Right atrium auricular region (tissue), 2 donors: Measurements from ENCODE around the gene JPH3. TPM values are rescaled to one million over a fixed set of nuclear protein-coding genes. Genes with fewer than 3 reads are reported as not detected.

Source experiments
- DNase-seq: peaks from one replicate; pipeline ENCODE4 v3.0.0-alpha.2; 2019; ENCODE audit warnings: low spot score
- H3K27ac ChIP-seq, 2 donors: fragments of 200-600 bp; sonication (generic); 1 replicate in 1 of 2; 2 replicates in 1 of 2; pipeline ENCODE4 v1.5.1; 2016 to 2019
- H3K27me3 ChIP-seq, 2 donors: fragments of 200-600 bp; sonication (generic); one replicate each; pipeline versions ENCODE4 v1.5.1 to v1.6.0; 2017 to 2019
- H3K36me3 ChIP-seq: fragments of 200-600 bp; sonication (generic); one replicate; pipeline ENCODE4 v1.5.1; 2016
- H3K4me1 ChIP-seq, 2 donors: fragments of 200-600 bp; sonication (generic); one replicate each; pipeline versions ENCODE4 v1.5.1 to v1.6.0; 2017 to 2019
- H3K4me3 ChIP-seq, 2 donors: fragments of 200-600 bp; sonication (generic); 1 replicate in 1 of 2; 2 replicates in 1 of 2; pipeline ENCODE4 v1.5.1; 2017 to 2019; ENCODE audit warnings: mild to moderate bottlenecking in 1 of 2, moderate library complexity in 1 of 2
- H3K9me3 ChIP-seq, 2 donors: fragments of 200-600 bp; sonication (generic); one replicate each; pipeline ENCODE4 v1.5.1; 2019
- total RNA-seq, 2 donors: library from RNA; depleted of rRNA; stranded (reverse); fragments of >200 nt; gene quantifications; one replicate each; pipeline ENCODE4 v1.1.0, GENCODE V29; 2016
- TF ChIP-seq, protein P1 (sequence below), 2 donors: fragments of 200-600 bp; sonication (generic); IDR thresholded peaks; one replicate each; pipeline ENCODE4 v1.5.1; 2019; ENCODE audit warnings: antibody characterized with exemption in 2 of 2

Gene JPH3
- total RNA-seq, 2 donors from 2014 or later = 0.08 to 0.11 TPM

GRCh38 chr16:87558682-87559081 lies 43.6 kb upstream of the JPH3 start:
- H3K27me3 ChIP-seq = no peaks in the 10 kb centered on the region
- H3K36me3 ChIP-seq = no peaks in the 10 kb centered on the region
- no peak for DNase-seq
- H3K4me3 ChIP-seq = no peak overlapping the region
- H3K27ac ChIP-seq = no peak overlapping the region
- TF ChIP-seq, protein P1, sequence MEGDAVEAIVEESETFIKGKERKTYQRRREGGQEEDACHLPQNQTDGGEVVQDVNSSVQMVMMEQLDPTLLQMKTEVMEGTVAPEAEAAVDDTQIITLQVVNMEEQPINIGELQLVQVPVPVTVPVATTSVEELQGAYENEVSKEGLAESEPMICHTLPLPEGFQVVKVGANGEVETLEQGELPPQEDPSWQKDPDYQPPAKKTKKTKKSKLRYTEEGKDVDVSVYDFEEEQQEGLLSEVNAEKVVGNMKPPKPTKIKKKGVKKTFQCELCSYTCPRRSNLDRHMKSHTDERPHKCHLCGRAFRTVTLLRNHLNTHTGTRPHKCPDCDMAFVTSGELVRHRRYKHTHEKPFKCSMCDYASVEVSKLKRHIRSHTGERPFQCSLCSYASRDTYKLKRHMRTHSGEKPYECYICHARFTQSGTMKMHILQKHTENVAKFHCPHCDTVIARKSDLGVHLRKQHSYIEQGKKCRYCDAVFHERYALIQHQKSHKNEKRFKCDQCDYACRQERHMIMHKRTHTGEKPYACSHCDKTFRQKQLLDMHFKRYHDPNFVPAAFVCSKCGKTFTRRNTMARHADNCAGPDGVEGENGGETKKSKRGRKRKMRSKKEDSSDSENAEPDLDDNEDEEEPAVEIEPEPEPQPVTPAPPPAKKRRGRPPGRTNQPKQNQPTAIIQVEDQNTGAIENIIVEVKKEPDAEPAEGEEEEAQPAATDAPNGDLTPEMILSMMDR (IDR thresholded peaks at IDR 0.05) = no peak
- H3K9me3 ChIP-seq = no peaks in the 10 kb centered on the region
- peaks cover 0 to 12% of the 10 kb centered on the region in 2 donors for H3K4me1 ChIP-seq

- Histone ChIP-seq H3K4me3 (no peak overlapping the region), H3K36me3 (no peaks in the 10 kb centered on the region), H3K27me3 (no peaks in the 10 kb centered on the region), H3K9me3 (no peaks in the 10 kb centered on the region), H3K27ac (no peak overlapping the region), H3K4me1 (peaks cover 0 to 12% of the 10 kb centered on the region in 2 donors)
- DNase-seq = no peak
- TF ChIP-seq, protein P1 (IDR thresholded peaks at IDR 0.05) = no peak
Observed at GRCh38 chr16:87559945-87560344, 42.4 kb upstream of the JPH3 start.

DNA sequence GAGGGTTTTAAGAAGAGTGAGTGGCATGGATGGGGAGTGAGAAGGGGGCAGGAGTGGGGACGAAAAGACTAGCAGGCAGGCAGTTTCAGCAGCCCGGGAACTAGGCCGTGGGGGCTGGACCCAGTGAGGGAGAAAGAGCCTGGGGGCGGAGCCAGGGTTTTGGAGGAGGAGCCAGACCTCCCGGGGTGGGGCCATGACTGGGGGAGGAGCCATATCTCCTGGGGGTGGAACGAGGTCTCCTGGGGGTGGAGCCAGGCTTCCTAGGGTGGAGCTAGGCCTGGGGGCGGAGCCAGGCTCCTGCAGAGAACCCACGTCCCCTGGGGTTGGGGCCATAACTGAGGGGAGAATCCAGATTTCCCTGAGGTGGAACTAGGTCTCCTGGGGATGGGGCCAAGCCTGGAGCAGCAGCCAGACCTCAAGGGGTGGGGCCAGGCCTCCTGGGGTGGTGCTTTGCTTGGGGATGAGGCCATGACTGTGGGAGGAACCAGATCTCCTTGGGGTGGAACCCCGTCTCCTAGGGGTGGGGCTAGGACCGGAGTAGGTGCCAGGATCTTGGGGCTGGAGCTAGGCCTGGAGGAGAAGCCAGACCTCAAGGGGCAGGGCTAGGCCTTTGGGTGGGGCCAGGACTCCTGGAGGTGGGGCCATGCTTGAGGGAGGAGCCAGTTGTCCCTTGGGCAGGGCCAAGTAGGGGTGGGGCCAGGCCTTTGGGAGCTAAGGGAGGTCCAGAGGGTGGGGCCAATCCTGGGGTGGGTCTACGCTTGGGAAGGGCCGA lies 41.7 kb upstream of the JPH3 start:
- no peak overlapping the region for H3K27ac ChIP-seq
- no peaks in the 10 kb centered on the region for H3K36me3 ChIP-seq
- no peaks in the 10 kb centered on the region for H3K9me3 ChIP-seq
- H3K4me3 ChIP-seq = no peak overlapping the region
- TF ChIP-seq, protein P1 (IDR thresholded peaks at IDR 0.05) = no peak
- peaks cover 0 to 12% of the 10 kb centered on the region in 2 donors for H3K4me1 ChIP-seq
- DNase-seq = peak; percentile 64
- H3K27me3 ChIP-seq = no peaks in the 10 kb centered on the region

DNA sequence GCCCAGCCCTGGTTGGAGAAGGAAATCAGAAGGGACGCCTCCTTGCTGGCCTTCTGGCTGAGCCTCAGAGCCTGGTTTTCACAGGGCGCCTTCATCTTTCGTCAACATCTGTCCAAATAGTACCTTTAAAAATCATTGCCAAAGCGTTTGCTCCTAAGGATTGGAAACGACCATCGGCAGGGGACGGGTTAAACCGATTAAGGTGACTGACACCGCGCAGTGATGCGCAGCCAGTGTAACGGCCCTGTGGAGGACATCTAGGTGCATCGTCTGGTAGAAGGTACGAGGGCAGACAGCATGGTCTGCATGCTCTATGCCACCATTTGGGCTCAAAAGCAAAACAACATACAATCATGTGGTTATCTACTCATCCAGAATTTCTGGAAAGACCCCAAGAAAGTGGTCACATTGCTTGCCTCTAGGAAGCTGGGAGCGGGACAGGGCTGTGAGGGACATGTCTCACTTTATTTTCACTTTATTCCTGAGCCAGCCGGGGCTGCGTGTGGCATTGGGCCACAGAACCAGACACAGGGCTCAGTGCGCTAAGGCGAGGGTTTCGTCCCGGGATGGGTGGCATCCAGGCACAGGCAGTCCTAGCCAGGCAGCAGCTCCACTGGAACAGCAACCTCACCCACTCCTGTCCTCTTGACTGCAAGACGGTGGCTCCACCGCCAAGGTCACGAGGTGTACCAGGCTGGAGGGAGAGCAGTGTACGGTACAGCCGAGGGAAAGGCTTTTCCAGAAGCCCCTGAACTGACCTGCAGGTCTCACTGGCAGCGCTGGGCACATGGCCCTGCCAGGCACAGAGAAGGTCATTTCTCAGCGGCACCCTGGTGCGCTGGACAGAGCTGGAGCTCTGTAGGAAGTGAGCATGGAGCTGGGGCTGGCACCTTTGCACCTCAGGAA lies 40.9 kb upstream of the JPH3 start:
- no peak overlapping the region for H3K27ac ChIP-seq
- H3K36me3 ChIP-seq = no peaks in the 10 kb centered on the region
- H3K9me3 ChIP-seq = no peaks in the 10 kb centered on the region
- H3K4me1 ChIP-seq = peaks cover 0 to 9% of the 10 kb centered on the region in 2 donors
- no peaks in the 10 kb centered on the region for H3K27me3 ChIP-seq
- TF ChIP-seq, protein P1 (IDR thresholded peaks at IDR 0.05) = no peak
- DNase-seq = no peak
- H3K4me3 ChIP-seq = no peak overlapping the region

- Histone ChIP-seq H3K4me1 (peaks cover 0 to 1% of the 10 kb centered on the region in 2 donors), H3K9me3 (no peaks in the 10 kb centered on the region), H3K4me3 (no peak overlapping the region), H3K27ac (no peak overlapping the region), H3K27me3 (no peaks in the 10 kb centered on the region), H3K36me3 (no peaks in the 10 kb centered on the region)
- TF ChIP-seq, protein P1 (IDR thresholded peaks at IDR 0.05) = no peak
- no peak for DNase-seq
Observed at GRCh38 chr16:87562201-87562600, 40.1 kb upstream of the JPH3 start.
